Liver (tissue), 3 donors: ENCODE data around the gene SMYD3.

Experiments
- ATF3 ChIP-seq: IDR thresholded peaks from 2 replicates; pipeline ENCODE4 v1.6.1; 2016; ENCODE audit warnings: antibody characterized with exemption
- CTCF ChIP-seq: fragments of 150-350 bp; IDR thresholded peaks from 2 replicates; pipeline ENCODE4 v1.5.1; 2017; ENCODE audit warnings: improper control_type of control experiment, low read depth, low read length; ENCODE audit not compliant: missing input control
- HNF4A ChIP-seq, 2 donors: conservative IDR thresholded peaks; 2 replicates each; pipeline ENCODE4 v1.6.1; 2016; ENCODE audit warnings: antibody characterized with exemption in 2 of 2, mild to moderate bottlenecking in 2 of 2
- JUND ChIP-seq, 2 donors: IDR thresholded peaks; 2 replicates each; pipeline ENCODE4 v1.6.1; 2016; ENCODE audit warnings: antibody characterized with exemption in 2 of 2
- MAX ChIP-seq: IDR thresholded peaks from 2 replicates; pipeline ENCODE4 v1.6.1; 2016; ENCODE audit warnings: antibody characterized with exemption
- RAD21 ChIP-seq, 2 donors: IDR thresholded peaks; 2 replicates each; pipeline ENCODE4 v1.6.1; 2016; ENCODE audit warnings: antibody characterized with exemption in 2 of 2, mild to moderate bottlenecking in 2 of 2
- RXRA ChIP-seq, 2 donors: IDR thresholded peaks; 2 replicates each; pipeline ENCODE4 v1.6.1; 2017 to 2018; ENCODE audit warnings: antibody characterized with exemption in 2 of 2, mild to moderate bottlenecking in 1 of 2
- SP1 ChIP-seq: IDR thresholded peaks from 2 replicates; pipeline ENCODE4 v1.6.1; 2018; ENCODE audit warnings: antibody characterized with exemption, mild to moderate bottlenecking
- TF ChIP-seq, protein P1 (sequence below): IDR thresholded peaks from 2 replicates; pipeline ENCODE4 v1.6.1; 2016; ENCODE audit warnings: antibody characterized with exemption, mild to moderate bottlenecking
- donor health status: healthy.
- donor health status: healthy.

GRCh38 chr1:245809361-245809760 is 697.7 kb downstream of the SMYD3 start:
- no peak for TF ChIP-seq CTCF
- no peak for TF ChIP-seq ATF3
- TF ChIP-seq JUND (IDR thresholded peaks at IDR 0.05): no peak
- no peak for TF ChIP-seq HNF4A (conservative IDR thresholded peaks at IDR 0.05)
- TF ChIP-seq, protein P1, sequence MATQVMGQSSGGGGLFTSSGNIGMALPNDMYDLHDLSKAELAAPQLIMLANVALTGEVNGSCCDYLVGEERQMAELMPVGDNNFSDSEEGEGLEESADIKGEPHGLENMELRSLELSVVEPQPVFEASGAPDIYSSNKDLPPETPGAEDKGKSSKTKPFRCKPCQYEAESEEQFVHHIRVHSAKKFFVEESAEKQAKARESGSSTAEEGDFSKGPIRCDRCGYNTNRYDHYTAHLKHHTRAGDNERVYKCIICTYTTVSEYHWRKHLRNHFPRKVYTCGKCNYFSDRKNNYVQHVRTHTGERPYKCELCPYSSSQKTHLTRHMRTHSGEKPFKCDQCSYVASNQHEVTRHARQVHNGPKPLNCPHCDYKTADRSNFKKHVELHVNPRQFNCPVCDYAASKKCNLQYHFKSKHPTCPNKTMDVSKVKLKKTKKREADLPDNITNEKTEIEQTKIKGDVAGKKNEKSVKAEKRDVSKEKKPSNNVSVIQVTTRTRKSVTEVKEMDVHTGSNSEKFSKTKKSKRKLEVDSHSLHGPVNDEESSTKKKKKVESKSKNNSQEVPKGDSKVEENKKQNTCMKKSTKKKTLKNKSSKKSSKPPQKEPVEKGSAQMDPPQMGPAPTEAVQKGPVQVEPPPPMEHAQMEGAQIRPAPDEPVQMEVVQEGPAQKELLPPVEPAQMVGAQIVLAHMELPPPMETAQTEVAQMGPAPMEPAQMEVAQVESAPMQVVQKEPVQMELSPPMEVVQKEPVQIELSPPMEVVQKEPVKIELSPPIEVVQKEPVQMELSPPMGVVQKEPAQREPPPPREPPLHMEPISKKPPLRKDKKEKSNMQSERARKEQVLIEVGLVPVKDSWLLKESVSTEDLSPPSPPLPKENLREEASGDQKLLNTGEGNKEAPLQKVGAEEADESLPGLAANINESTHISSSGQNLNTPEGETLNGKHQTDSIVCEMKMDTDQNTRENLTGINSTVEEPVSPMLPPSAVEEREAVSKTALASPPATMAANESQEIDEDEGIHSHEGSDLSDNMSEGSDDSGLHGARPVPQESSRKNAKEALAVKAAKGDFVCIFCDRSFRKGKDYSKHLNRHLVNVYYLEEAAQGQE: no peak
- no peak for TF ChIP-seq MAX
- TF ChIP-seq RXRA (IDR thresholded peaks at IDR 0.05): no peak
- TF ChIP-seq RAD21 (IDR thresholded peaks at IDR 0.05): no peak
- no peak for TF ChIP-seq SP1
